COLO668 (cell line): ENCODE measurements around the gene IGF1.
"Not testable (repeated sequence)": the region's sequence is repeated elsewhere in the genome, so short reads cannot be mapped to it uniquely, and the experiment has no call there.

Source experiments
- DNase-seq: peaks from one replicate; lab custom pipeline; 2025; ENCODE audit not compliant: unreplicated experiment; lab: John Stamatoyannopoulos, UW

Gene IGF1

DNA sequence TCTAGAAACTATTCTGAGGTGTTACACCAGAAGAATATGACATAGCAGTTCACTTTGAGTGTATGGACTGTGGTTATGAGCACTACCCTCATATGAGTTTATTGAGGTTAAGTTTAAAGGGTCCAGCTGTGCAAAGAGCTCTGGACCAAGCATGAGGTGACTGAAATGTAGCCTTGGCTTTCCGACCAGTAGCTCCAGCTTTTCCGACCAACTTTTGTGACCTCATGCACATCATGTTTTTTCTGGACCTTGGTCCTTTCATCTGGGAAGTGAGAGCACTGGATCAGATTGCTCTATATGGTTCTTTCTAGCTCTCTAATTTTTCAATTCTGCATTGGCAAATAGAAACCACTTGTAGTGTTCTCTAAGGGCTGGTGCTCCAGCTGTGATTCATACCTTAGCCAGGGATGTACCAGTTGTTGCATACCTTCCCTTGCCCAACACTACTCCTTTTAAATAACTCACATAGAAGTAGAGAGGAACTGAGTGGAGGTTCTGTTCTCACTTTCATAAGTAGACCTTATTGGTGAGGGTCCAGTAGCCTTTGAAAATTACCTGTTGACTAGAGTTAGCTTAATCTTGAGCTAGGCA is 16.6 kb downstream of the IGF1 start:
- no peak for DNase-seq

DNA sequence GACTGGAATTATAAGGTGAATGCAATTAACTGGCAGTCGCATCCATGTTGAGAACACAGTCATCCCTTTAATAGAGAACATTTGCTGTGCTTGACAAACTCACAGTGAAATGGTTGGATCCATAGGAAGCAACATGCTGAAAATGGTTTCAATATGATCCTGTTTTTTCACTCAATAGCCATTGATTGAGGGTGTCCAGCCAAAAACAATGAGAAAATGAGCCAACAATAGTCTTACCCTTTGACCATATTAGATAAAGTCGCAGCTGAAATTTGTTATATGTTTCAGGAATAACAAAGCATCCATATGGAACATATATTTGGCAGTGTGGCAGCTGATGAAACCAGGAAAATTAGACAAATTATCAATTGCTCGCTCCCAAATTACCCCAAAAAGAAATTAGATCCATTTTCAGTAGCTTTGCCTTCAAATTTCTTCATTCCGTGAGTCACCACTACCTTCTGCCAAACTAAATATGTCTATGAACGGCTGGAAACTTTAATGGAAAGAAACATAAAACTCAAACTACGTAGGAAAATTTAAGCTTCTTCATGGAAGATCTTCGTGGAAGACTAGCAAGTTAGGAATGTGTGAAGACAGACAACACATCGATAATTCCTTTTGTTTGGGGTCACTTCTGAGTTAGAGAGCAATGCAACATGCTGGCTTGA is 17.4 kb downstream of the IGF1 start:
- no peak for DNase-seq

GRCh38 chr12:102462386-102462785 is 18.0 kb downstream of the IGF1 start:
- DNase-seq: no peak

DNA sequence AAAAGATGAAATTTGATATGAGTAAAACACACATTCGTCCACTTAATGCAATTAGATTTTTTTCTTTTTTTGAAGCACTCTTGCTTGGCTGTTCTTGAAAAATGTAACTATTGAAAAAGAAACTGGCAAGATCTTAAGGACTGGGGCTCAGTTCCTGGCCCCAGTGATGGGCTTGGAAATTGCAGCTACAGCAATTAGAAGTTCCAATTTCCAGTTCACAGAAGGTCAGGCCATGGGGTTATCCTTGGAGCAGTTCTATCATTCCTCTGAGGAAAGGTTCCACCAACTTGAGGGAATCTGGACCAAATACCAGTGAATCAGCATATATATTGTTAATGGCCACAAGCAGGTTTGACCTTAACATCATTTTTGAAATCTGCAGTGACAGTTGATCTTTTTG is 18.9 kb downstream of the IGF1 start:
- no peak for DNase-seq

GRCh38 chr12:102459314-102459713 is 21.0 kb downstream of the IGF1 start:
- no peak for DNase-seq

DNA sequence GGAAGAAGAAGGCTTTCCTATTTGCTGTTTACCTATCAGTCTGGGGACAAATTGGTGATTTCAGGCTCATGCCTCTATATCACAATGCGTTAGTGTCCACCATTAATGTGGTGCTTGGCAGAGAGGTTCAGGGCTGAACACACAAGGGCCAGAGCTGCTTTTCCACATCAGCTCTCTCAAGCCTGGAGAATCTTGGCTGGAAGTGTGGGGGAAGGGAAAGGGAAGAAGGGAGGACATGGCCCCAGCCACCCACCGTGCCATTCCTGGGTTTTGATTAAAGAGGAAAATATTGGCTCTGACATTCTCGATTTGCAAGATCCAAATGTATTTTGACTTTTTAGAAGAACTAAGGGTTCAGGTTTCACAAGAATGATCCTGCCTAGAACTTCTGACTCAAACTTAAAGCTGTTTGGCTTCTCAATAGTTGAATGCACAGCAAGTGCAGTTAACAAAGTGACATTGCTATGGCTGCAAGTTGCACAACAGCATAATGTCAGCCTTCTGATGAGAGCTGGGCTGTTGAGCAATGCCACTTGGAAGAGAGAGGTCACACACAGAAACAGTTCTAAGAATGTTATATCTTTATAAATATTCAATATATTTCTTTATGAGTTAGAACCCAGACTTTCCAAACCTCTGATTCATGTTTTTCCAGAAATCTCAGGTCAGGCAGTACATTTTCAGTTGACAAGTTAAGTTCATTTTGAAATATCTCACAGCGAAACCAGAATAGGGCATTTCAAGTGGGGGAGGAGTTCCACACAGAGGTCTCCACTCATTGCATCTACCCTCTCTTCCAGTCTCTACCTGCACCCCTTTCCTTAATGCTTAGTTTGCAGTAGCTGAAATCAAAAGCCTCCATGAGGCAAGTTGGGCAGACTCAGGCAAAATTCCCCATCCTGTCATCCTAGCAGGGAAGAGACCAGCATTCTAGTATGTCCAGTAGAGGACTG is 25.3 kb downstream of the IGF1 start:
- DNase-seq: no peak

DNA sequence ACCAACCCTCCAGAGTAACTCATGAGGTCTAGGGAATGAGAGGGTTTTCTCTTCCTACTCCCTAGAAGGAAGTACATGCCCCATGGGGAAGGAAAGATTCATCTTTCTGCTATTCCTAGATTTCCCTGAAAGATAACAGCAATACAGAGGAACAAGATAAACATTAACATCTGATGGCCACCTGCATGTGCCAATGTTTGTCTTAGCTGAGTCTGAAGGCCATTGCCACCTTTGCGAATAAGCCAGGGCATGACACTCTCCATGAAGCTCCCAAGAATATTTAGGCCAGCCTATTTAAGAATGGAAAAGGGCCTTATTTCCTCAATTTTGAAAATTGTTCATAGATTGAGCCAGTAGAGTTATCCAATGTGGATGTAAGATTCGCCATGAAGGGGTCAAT is 26.0 kb downstream of the IGF1 start:
- DNase-seq: no peak

DNA sequence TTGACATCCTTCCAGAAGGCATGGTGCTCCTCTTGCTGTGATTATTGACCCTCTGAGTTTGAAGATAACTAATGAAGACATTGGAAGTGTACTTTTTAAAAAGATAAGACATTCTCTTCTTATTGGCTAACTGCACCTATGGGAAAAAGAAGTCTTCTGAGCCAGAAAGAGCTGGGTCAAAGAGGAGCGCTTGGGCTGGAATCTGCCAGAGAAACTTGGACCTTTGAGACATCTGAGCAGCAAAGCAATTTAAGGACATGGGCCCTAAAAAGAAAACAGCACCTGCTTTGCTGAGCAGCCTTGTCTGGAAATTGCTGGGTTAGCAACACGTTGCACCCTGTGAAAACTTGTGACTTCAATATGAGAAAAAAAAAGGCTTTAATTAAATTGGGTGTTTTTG is 27.8 kb downstream of the IGF1 start:
- no peak for DNase-seq

GRCh38 chr12:102449018-102449417 is 31.3 kb downstream of the IGF1 start:
- not testable (repeated sequence) for DNase-seq

- not testable (repeated sequence) for DNase-seq
Measured at GRCh38 chr12:102447426-102447825, 32.9 kb downstream of the IGF1 start.

GRCh38 chr12:102444707-102445106 is 35.7 kb downstream of the IGF1 start:
- DNase-seq: no peak

DNA sequence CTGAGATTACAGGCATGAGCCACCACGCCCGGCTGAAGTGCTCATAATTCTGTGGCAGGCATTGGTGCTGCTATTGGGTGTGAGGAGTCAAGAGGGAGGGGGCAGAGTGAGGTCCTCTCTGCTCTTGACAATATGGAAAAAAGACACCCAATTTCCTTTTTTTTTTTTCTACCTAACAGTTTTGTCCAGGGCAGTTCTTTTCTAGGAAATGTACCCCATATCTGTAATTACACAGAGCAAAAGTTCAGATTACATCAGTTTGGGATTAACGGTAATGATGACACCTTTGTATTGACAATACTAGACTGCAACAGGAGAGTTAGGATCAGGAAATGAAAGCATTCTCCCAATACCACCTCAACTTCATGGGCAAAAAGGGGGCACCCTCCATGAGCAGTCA is 36.3 kb downstream of the IGF1 start:
- no peak for DNase-seq

- DNase-seq: no peak
Measured at GRCh38 chr12:102441077-102441596, 39.2 kb downstream of the IGF1 start.

DNA sequence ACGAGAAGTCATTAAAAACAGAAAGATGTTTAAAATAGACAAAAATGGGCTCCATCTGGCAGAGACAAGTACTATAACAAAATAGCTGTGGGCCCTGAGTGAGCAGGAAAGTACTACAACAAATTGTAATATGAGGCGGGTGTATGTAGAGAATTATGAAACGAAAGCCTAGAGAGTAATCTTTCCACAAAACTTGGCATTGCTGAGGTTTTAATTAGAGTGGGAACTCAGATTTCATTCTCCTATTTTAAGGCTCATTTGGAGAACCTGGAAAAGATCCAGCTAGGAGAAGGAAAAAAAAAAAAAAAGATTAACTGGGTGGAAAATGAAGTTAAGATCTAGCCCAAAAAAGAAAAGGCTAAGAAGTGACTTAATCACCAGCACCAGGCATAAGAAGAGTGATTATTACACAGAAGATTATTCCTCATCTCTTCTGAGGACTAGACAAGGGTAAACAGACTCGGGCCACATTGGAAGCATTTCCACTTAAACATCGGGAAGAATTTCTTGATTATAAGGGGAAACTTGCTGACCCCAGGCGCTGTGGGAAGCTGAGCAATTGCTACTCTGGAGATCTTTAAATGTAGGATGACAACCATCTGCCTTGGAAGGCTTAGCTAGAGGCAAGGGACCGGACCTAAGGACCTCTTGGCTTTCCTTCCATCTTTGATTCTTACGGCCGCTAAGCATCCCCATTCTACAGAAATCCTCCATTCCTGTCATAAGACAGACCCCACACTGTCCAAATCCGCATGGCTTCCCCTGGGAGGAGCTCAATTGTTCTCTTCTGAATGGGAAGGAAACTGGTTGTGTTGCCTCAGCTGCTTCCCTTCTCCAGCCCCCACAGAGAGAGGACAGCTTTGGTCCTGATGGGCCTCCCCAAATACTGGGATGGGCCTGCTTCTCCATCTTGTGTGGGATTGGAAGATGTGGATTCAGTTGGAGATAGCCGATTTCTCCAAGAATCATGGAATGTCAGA is 40.6 kb downstream of the IGF1 start:
- no peak for DNase-seq

DNA sequence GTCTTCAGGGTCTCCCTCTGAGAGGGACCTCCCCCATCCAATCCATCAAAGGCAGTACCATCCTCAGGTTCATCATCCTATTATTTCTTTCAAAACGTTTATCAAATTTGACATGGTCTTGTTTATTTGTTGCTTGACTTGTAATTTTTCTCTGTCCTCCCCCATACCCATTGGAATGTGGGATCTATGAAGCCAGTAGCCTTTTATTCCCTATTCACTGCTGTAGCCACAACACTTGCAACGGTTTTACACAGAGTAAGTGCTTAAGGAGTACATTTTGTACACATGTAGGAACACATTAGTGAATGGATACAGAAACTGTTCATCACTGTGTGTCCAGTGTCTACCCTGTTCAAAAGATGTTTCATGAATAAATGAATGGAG is 41.5 kb downstream of the IGF1 start:
- DNase-seq: no peak

- DNase-seq: no peak
Measured at GRCh38 chr12:102438047-102438826, 42.1 kb downstream of the IGF1 start.

- no peak for DNase-seq
Measured at GRCh38 chr12:102437511-102437910, 42.9 kb downstream of the IGF1 start.

DNA sequence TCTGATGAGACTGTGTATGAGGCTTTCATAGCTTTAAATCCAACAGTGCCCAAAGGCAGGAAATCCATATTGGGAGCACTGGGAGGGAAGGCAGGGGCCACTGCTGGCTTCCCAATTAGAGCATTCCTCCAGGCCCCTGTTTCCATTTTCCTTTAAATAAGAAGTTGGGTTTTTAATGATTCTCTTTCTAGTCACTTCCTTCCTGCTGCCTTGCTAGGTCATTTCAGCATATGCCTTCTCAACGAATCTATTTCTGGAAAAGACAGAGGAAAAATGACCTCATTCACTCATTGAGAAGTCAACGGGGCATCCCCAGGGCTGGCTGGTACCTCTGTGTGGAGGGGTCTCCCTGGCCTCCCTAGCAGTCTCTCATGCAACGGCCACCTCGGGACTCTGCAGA is 43.5 kb downstream of the IGF1 start:
- no peak for DNase-seq

- DNase-seq: no peak
Measured at GRCh38 chr12:102435827-102436436, 44.4 kb downstream of the IGF1 start.
